ENCODE results near the gene NDUFAF2. TPM values are rescaled to one million over a fixed set of nuclear protein-coding genes. Genes with fewer than 3 reads are reported as not detected.

The NDUFAF2 gene
- total and polyA plus RNA-seq, 2 of the 13 experiments (the other 11 are each of a cell fraction or from before 2014, with no cell fraction given): 34.0 to 78.4 TPM

DNA sequence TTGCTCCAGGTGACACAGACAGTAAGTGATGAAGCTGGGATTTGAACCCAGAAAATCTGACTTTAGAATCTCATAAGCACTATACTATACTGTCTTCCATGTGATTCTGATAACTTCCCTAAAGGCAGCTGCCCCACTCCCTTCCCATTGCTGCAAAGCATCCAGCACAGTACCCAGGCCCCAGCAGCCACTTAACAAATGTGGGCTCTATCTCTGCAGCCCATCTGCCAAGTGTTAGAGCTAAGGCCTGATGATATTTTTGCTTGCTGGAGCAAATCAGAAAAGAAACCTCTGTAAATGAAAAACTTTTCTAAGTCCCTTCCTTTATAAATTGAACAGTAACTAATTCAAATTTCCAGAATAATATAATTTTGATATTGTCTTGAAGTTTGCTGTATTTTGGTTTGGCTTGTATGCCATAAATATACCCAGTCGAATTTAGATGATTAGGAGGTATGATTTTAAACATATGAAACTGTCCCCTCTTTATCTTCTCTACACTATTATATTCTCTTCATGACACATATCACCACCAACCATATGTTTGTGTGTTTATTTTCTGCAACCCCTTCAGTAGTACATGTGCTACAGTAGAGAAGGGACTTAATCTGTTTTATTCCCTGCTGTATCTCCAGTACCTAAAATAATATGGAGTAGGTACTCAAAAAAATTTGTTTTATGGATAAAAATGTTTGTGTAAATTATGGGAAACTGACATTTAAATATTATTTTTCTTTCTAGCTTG is 153.4 kb downstream of the NDUFAF2 start:
- Histone ChIP-seq H3K9ac (ENCODE audit: insufficient read depth, low read depth, low read length) (no peak overlapping the region), H4K20me1 (ENCODE audit: insufficient read depth, low read length) (no peaks in the 10 kb centered on the region), H3K79me2 (ENCODE audit: insufficient read depth, low read length) (no peaks in the 10 kb centered on the region), H3K9me3 (ENCODE audit: low read length) (0 out of 2 replicates have a peak, but pooled peaks cover 9% of the 10 kb centered on the region), H3K4me1 (ENCODE audit: insufficient read depth, low read length) (no peaks in the 10 kb centered on the region), H3K36me3 (replicated peaks in 1 of 2; ENCODE audit: control insufficient read depth in 1 of 2, insufficient read depth in 2 of 2, low read length in 2 of 2) (peaks cover 0 to 8% of the 10 kb centered on the region in 2 experiments; a peak in 1 of 5 replicates), H3K4me2 (ENCODE audit: low read depth, low read length) (no peak overlapping the region), H3K27me3 (ENCODE audit: control insufficient read depth in 1 of 2, insufficient read depth in 2 of 2, low read length in 2 of 2) (no peaks in the 10 kb centered on the region), H3K4me3 (replicated peaks in 1 of 3; ENCODE audit: insufficient read depth in 1 of 3, low read depth in 2 of 3, low read length in 3 of 3) (no peak overlapping the region), H3K27ac (ENCODE audit: extremely low read length, insufficient read depth, low read length) (no peak overlapping the region), H2AFZ (ENCODE audit: low read length) (no peak overlapping the region)
- CTCF ChIA-PET (ENCODE audit: low intra/inter-chr PET ratio, low total read pairs): no interaction called here
- TF ChIP-seq XBP1 (CRISPR knock-in tag; IDR thresholded peaks at IDR 0.05) (no peak), RNF219 (CRISPR knock-in tag; IDR thresholded peaks at IDR 0.05) (no peak), NCOA5 (CRISPR knock-in tag; IDR thresholded peaks at IDR 0.05) (no peak), THAP7 (CRISPR knock-in tag; IDR thresholded peaks at IDR 0.05) (no peak), ZNF225 (CRISPR knock-in tag; IDR thresholded peaks at IDR 0.05) (no peak), HNRNPUL1 (IDR thresholded peaks at IDR 0.05; ENCODE audit: low read depth, low read length) (no peak), AKAP8 (CRISPR knock-in tag; IDR thresholded peaks at IDR 0.05) (no peak), HCFC1 (IDR thresholded peaks at IDR 0.05; ENCODE audit: low read depth, low read length) (no peak), MAF1 (CRISPR knock-in tag; IDR thresholded peaks at IDR 0.05; ENCODE audit: borderline replicate concordance) (no peak), ZNF251 (CRISPR knock-in tag; IDR thresholded peaks at IDR 0.05) (no peak), ARHGAP35 (CRISPR knock-in tag; IDR thresholded peaks at IDR 0.05; ENCODE audit: borderline replicate concordance) (no peak), IKZF1 (IDR thresholded peaks at IDR 0.05) (no peak), HOXA3 (CRISPR knock-in tag; IDR thresholded peaks at IDR 0.05) (no peak), ZNF234 (CRISPR knock-in tag; conservative IDR thresholded peaks at IDR 0.05) (no peak), NFE2L2 (IDR thresholded peaks at IDR 0.05; ENCODE audit: low read length) (no peak), DR1 (CRISPR knock-in tag; IDR thresholded peaks at IDR 0.05) (no peak), HMG20A (CRISPR knock-in tag; IDR thresholded peaks at IDR 0.05; ENCODE audit: borderline replicate concordance) (no peak), NR2F2 (IDR thresholded peaks at IDR 0.05; ENCODE audit: borderline replicate concordance, low read depth) (no peak), ZBTB3 (CRISPR knock-in tag; IDR thresholded peaks at IDR 0.05; ENCODE audit: borderline replicate concordance, low read depth) (no peak)
- TF ChIP-seq, protein P1, sequence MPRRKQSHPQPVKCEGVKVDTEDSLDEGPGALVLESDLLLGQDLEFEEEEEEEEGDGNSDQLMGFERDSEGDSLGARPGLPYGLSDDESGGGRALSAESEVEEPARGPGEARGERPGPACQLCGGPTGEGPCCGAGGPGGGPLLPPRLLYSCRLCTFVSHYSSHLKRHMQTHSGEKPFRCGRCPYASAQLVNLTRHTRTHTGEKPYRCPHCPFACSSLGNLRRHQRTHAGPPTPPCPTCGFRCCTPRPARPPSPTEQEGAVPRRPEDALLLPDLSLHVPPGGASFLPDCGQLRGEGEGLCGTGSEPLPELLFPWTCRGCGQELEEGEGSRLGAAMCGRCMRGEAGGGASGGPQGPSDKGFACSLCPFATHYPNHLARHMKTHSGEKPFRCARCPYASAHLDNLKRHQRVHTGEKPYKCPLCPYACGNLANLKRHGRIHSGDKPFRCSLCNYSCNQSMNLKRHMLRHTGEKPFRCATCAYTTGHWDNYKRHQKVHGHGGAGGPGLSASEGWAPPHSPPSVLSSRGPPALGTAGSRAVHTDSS (CRISPR knock-in tag; conservative IDR thresholded peaks at IDR 0.05): no peak
- POLR2A ChIA-PET: no interaction called here
- WGBS (ENCODE audit: low lambda C conversion rate): 94% methylated on average over 1 of the region's 1 CpG
- DNase-seq (ENCODE audit: low spot score) (no peak), ATAC-seq (no peak), FAIRE-seq (no peak)
- no TSS peak for BruUV-seq (replicated peaks)
- intact Hi-C loops (cut with micrococcal nuclease; ENCODE audit: unreplicated experiment) (no loop called here), in situ Hi-C loops (cut with HindIII; ENCODE audit: extremely low pct_ligation_motif_present, low pct_unique_long_range_greater_than_20kb) (no loop called here)
